ENCODE measurements around the gene PRIMA1.

GRCh38 chr14:93674343-93674742, 113.9 kb downstream of the PRIMA1 start:
- no peak for TF ChIP-seq CTCF (IDR thresholded peaks at IDR 0.05)
- no peak for TF ChIP-seq POLR2A (IDR thresholded peaks at IDR 0.05)
- TF ChIP-seq EP300 (IDR thresholded peaks at IDR 0.05) = no peak
- no peak for TF ChIP-seq POLR2AphosphoS5 (IDR thresholded peaks at IDR 0.05)

Measured in stomach (tissue), 4 donors.